Prostate gland (tissue), 2 donors: Measurements from ENCODE around the gene ERCC4.

ENCODE experiments used
- CTCF ChIP-seq, 4 experiments: fragments of 200-600 bp in 2 of 4; fragments of 450-650 bp in 2 of 4; sonication (generic) in 2 of 4; IDR thresholded peaks; 1 replicate in 3 of 4; 2 replicates in 1 of 4; pipeline ENCODE4 v1.5.1; 2016 to 2019; ENCODE audit warnings: antibody characterized with exemption in 4 of 4, mild to moderate bottlenecking in 2 of 4, moderate library complexity in 2 of 4
- POLR2A ChIP-seq: fragments of 450-650 bp; IDR thresholded peaks from one replicate; pipeline ENCODE4 v1.6.1; 2016; ENCODE audit warnings: antibody characterized with exemption, mild to moderate bottlenecking
- POLR2AphosphoS5 ChIP-seq: sonication (generic); formaldehyde crosslinking; IDR thresholded peaks from one replicate; pipeline ENCODE4 v1.6.1; 2017; ENCODE audit warnings: antibody characterized with exemption

GRCh38 chr16:13982451-13982850 lies 62.5 kb downstream of the ERCC4 start:
- TF ChIP-seq POLR2AphosphoS5 (no peak), CTCF (IDR thresholded peaks at IDR 0.05) (no peak), POLR2A (no peak)
